Measurements from ENCODE around the gene APBA1. TPM values are rescaled to one million over a fixed set of nuclear protein-coding genes. Genes with fewer than 3 reads are reported as not detected.

APBA1 gene
- total and polyA plus RNA-seq, 4 donors: 0.95 to 8.1 (median 2.8) TPM

GRCh38 chr9:69462394-69462793 is 209.8 kb downstream of the APBA1 start:
- Histone ChIP-seq H3K27me3 (ENCODE audit: control insufficient read depth in 3 of 3, insufficient read depth in 3 of 3, low read length in 2 of 3) (no peaks in the 10 kb centered on the region), H3K9me3 (ENCODE audit: control insufficient read depth in 4 of 4, insufficient read depth in 3 of 4, low read length in 3 of 4) (no peaks in the 10 kb centered on the region), H3K4me1 (ENCODE audit: control insufficient read depth in 5 of 5, insufficient read depth in 5 of 5, low read length in 5 of 5) (peaks cover 0 to 4% (median 0%) of the 10 kb centered on the region in 5 donors), H3K9ac (ENCODE audit: insufficient read depth in 1 of 2, low read length in 2 of 2) (no peak overlapping the region), H3K36me3 (ENCODE audit: control insufficient read depth in 4 of 4, insufficient read depth in 4 of 4, low read length in 4 of 4) (peaks cover 0 to 10% (median 3%) of the 10 kb centered on the region in 4 donors), H3K4me3 (no peak overlapping the region), H3K27ac (ENCODE audit: low read depth in 1 of 2, low read length in 1 of 2) (no peak overlapping the region)
- WGBS, 2 donors: 91 to 96% methylated on average over 4 of the region's 4 CpGs
- DNase-seq: no peak
- no peak for ATAC-seq (ENCODE audit: insufficient read depth, low FRiP score)
- TF ChIP-seq, protein P1, sequence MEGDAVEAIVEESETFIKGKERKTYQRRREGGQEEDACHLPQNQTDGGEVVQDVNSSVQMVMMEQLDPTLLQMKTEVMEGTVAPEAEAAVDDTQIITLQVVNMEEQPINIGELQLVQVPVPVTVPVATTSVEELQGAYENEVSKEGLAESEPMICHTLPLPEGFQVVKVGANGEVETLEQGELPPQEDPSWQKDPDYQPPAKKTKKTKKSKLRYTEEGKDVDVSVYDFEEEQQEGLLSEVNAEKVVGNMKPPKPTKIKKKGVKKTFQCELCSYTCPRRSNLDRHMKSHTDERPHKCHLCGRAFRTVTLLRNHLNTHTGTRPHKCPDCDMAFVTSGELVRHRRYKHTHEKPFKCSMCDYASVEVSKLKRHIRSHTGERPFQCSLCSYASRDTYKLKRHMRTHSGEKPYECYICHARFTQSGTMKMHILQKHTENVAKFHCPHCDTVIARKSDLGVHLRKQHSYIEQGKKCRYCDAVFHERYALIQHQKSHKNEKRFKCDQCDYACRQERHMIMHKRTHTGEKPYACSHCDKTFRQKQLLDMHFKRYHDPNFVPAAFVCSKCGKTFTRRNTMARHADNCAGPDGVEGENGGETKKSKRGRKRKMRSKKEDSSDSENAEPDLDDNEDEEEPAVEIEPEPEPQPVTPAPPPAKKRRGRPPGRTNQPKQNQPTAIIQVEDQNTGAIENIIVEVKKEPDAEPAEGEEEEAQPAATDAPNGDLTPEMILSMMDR (IDR thresholded peaks at IDR 0.05; ENCODE audit: control extremely low read depth, extremely low read depth): no peak

DNA sequence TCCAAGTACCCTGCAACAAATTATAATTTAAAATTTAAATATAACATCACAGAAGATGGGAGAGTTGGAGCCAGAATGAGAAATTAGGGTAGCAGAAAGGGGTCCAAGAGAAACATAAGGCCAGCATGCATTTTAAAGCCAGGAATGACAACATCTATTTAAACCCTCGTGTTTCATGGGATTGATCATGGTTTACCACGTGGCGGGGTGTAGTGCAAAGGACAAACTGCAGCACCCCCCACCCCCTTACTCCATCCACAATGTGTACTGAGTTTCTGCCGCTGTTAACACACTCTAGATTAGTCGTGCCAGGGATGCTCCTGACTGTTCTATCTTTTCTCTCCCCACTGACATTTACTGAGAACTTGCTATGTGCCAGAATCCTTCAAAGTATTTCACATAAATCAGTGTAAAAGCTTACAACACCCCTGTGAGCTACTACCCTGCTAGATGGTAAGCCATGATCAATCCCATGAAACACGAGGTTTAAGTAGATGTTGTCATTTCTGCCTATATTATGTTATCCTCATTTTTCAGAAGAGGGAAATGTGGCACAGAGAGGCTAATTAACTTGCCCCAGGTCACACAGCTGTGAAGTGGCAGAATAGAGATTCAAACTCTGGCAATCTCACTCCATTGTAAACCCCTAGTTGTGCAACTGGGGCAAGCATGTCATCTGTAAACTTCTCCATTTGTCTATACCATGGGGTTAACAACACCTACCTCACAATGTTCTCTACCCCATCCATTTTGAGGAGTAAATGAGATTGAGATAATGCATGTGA is 210.9 kb downstream of the APBA1 start:
- no peaks in the 10 kb centered on the region for H3K9me3 ChIP-seq (ENCODE audit: control insufficient read depth in 4 of 4, insufficient read depth in 3 of 4, low read length in 3 of 4)
- WGBS, 2 donors: 83 to 89% methylated on average over 6 of the region's 6 CpGs
- no peaks in the 10 kb centered on the region for H3K27me3 ChIP-seq (ENCODE audit: control insufficient read depth in 3 of 3, insufficient read depth in 3 of 3, low read length in 2 of 3)

GRCh38 chr9:69460012-69460411 is 212.2 kb downstream of the APBA1 start:
- Histone ChIP-seq H3K9me3 (ENCODE audit: control insufficient read depth in 4 of 4, insufficient read depth in 3 of 4, low read length in 3 of 4) (no peaks in the 10 kb centered on the region), H3K36me3 (ENCODE audit: control insufficient read depth in 4 of 4, insufficient read depth in 4 of 4, low read length in 4 of 4) (peaks cover 0 to 13% (median 1%) of the 10 kb centered on the region in 4 donors), H3K4me1 (ENCODE audit: control insufficient read depth in 5 of 5, insufficient read depth in 5 of 5, low read length in 5 of 5) (peaks cover 0 to 4% (median 0%) of the 10 kb centered on the region in 5 donors), H3K27me3 (ENCODE audit: control insufficient read depth in 3 of 3, insufficient read depth in 3 of 3, low read length in 2 of 3) (no peaks in the 10 kb centered on the region), H3K27ac (ENCODE audit: low read depth in 1 of 2, low read length in 1 of 2) (no peak overlapping the region), H3K9ac (ENCODE audit: insufficient read depth in 1 of 2, low read length in 2 of 2) (no peak overlapping the region), H3K4me3 (no peak overlapping the region)
- ATAC-seq (ENCODE audit: insufficient read depth, low FRiP score): no peak
- DNase-seq: no peak
- TF ChIP-seq, protein P1 (IDR thresholded peaks at IDR 0.05; ENCODE audit: control extremely low read depth, extremely low read depth): no peak
- 92 to 96% methylated on average over 5 of the region's 5 CpGs for WGBS, 2 donors

More for the DNA sequence above, 210.9 kb downstream of the APBA1 start:
- H3K9ac ChIP-seq (ENCODE audit: insufficient read depth in 1 of 2, low read length in 2 of 2): no peak overlapping the region
- no peak overlapping the region for H3K4me3 ChIP-seq
- no peak for DNase-seq
- ATAC-seq (ENCODE audit: insufficient read depth, low FRiP score): no peak
- no peak overlapping the region for H3K27ac ChIP-seq (ENCODE audit: low read depth in 1 of 2, low read length in 1 of 2)
- TF ChIP-seq, protein P1 (IDR thresholded peaks at IDR 0.05; ENCODE audit: control extremely low read depth, extremely low read depth): no peak
- H3K36me3 ChIP-seq (ENCODE audit: control insufficient read depth in 4 of 4, insufficient read depth in 4 of 4, low read length in 4 of 4): peaks cover 0 to 10% (median 0%) of the 10 kb centered on the region in 4 donors
- H3K4me1 ChIP-seq (ENCODE audit: control insufficient read depth in 5 of 5, insufficient read depth in 5 of 5, low read length in 5 of 5): peaks cover 0 to 4% (median 0%) of the 10 kb centered on the region in 5 donors
